Mesenchymal stem cell (in vitro differentiated cells and primary cell): ENCODE results near the gene SLC11A2.

ENCODE experiments used
- DNase-seq: peaks from one replicate; pipeline ENCODE4 v3.0.0-alpha.2; 2013
- H2AFZ ChIP-seq: one replicate; pipeline ENCODE4 v1.6.1; 2013; ENCODE audit warnings: low read depth, mild to moderate bottlenecking, control low read depth, inconsistent platforms, low read length, moderate library complexity
- H2AK5ac ChIP-seq: 2 replicates; pipeline ENCODE4 v1.6.1; 2013; ENCODE audit warnings: low read length, moderate library complexity, mild to moderate bottlenecking, inconsistent platforms; ENCODE audit not compliant: severe bottlenecking
- H2BK120ac ChIP-seq: one replicate; pipeline ENCODE4 v1.6.1; 2013; ENCODE audit warnings: low read depth, mild to moderate bottlenecking, inconsistent platforms, low read length, moderate library complexity
- H2BK12ac ChIP-seq, 2 experiments: one replicate each; pipeline ENCODE4 v1.6.1; 2013; ENCODE audit warnings: inconsistent platforms in 2 of 2, low read length in 2 of 2, mild to moderate bottlenecking in 2 of 2, moderate library complexity in 2 of 2, control low read depth in 1 of 2
- H2BK15ac ChIP-seq: one replicate; pipeline ENCODE4 v1.6.1; 2013; ENCODE audit warnings: mild to moderate bottlenecking, low read depth, inconsistent platforms; ENCODE audit not compliant: poor library complexity, severe bottlenecking
- H2BK5ac ChIP-seq: 2 replicates; pipeline ENCODE4 v1.6.1; 2013; ENCODE audit warnings: low read depth, mild to moderate bottlenecking, low read length, control low read depth, inconsistent platforms; ENCODE audit not compliant: poor library complexity, severe bottlenecking
- H3K14ac ChIP-seq, 2 experiments: one replicate each; pipeline ENCODE4 v1.6.1; 2013; ENCODE audit warnings: inconsistent platforms in 2 of 2, low read length in 2 of 2, control low read depth in 1 of 2, mild to moderate bottlenecking in 1 of 2, moderate library complexity in 1 of 2
- H3K18ac ChIP-seq, 2 experiments: one replicate each; pipeline ENCODE4 v1.6.1; 2013; ENCODE audit warnings: inconsistent platforms in 2 of 2, low read length in 2 of 2, control low read depth in 1 of 2, low read depth in 1 of 2, mild to moderate bottlenecking in 1 of 2
- H3K23ac ChIP-seq, 2 experiments: one replicate each; pipeline ENCODE4 v1.6.1; 2013; ENCODE audit warnings: inconsistent platforms in 2 of 2, low read length in 2 of 2, mild to moderate bottlenecking in 2 of 2, moderate library complexity in 2 of 2, control low read depth in 1 of 2
- H3K27ac ChIP-seq: 2 replicates; pipeline ENCODE4 v1.5.1; 2013; ENCODE audit warnings: mild to moderate bottlenecking, moderate library complexity, low read length, control low read depth, inconsistent platforms; ENCODE audit not compliant: poor library complexity, severe bottlenecking
- H3K27me3 ChIP-seq, 2 experiments: 2 replicates each; pipeline versions ENCODE4 v1.6.1 to v1.7.0; 2013; ENCODE audit warnings: low read length in 2 of 2, mild to moderate bottlenecking in 2 of 2, moderate library complexity in 2 of 2, control low read depth in 1 of 2, inconsistent platforms in 1 of 2; ENCODE audit not compliant: control insufficient read depth in 1 of 2, insufficient read depth in 1 of 2
- H3K36me3 ChIP-seq, 2 experiments: 2 replicates each; pipeline versions ENCODE4 v1.6.1 to v1.7.0; 2013; ENCODE audit warnings: low read length in 2 of 2, control low read depth in 1 of 2, inconsistent platforms in 1 of 2, low read depth in 1 of 2, mild to moderate bottlenecking in 1 of 2; ENCODE audit not compliant: insufficient read depth in 2 of 2, control insufficient read depth in 1 of 2
- H3K4ac ChIP-seq, 2 experiments: one replicate each; pipeline ENCODE4 v1.6.1; 2013; ENCODE audit warnings: inconsistent platforms in 2 of 2, low read length in 2 of 2, mild to moderate bottlenecking in 2 of 2, moderate library complexity in 2 of 2, control low read depth in 1 of 2, low read depth in 1 of 2
- H3K4me1 ChIP-seq: 2 replicates; pipeline ENCODE4 v1.6.1; 2013; ENCODE audit warnings: low read depth, low read length, control low read depth; ENCODE audit not compliant: control insufficient read depth, insufficient read depth
- H3K4me2 ChIP-seq: 2 replicates; pipeline ENCODE4 v1.6.1; 2013; ENCODE audit warnings: low read length, mild to moderate bottlenecking, inconsistent platforms; ENCODE audit not compliant: poor library complexity, severe bottlenecking
- H3K4me3 ChIP-seq, 2 experiments: 2 replicates each; pipeline versions ENCODE4 v1.5.1 to v1.7.0; 2013; ENCODE audit warnings: low read length in 2 of 2, mild to moderate bottlenecking in 2 of 2, control low read depth in 1 of 2, low read depth in 1 of 2; ENCODE audit not compliant: insufficient read depth in 1 of 2
- H3K79me1 ChIP-seq: replicated peaks from 2 replicates; pipeline ENCODE4 v1.6.1; 2013; ENCODE audit warnings: mild to moderate bottlenecking, control low read depth, low read length, inconsistent platforms; ENCODE audit not compliant: poor library complexity, severe bottlenecking
- H3K9ac ChIP-seq: 2 replicates; pipeline ENCODE4 v1.7.0; 2013; ENCODE audit warnings: mild to moderate bottlenecking, low read length, moderate library complexity
- H3K9me3 ChIP-seq: 2 replicates; pipeline ENCODE4 v1.7.0; 2013; ENCODE audit warnings: mild to moderate bottlenecking, low read length; ENCODE audit not compliant: control insufficient read depth
- H4K8ac ChIP-seq: one replicate; pipeline ENCODE4 v1.6.1; 2013; ENCODE audit warnings: inconsistent platforms, mild to moderate bottlenecking, low read length, moderate library complexity
- H4K91ac ChIP-seq: one replicate; pipeline ENCODE4 v1.6.1; 2013; ENCODE audit warnings: mild to moderate bottlenecking, low read length, inconsistent platforms
- WGBS: methylation state at CpG from one replicate; pipeline ENCODE4 v1.1.7; 2013; ENCODE audit warnings: mixed read lengths; 5-methylcytosine and 5-hydroxymethylcytosine counted together

The SLC11A2 gene

GRCh38 chr12:51020448-51021182, 5.6 kb downstream of the SLC11A2 start:
- Histone ChIP-seq H3K4me3 (no peak overlapping the region), H3K4me1 (peaks cover 8% of the 10 kb centered on the region), H3K9me3 (no peaks in the 10 kb centered on the region), H3K9ac (no peak overlapping the region), H3K14ac (no peak overlapping the region), H2BK12ac (no peak overlapping the region), H2AFZ (no peak overlapping the region), H3K27me3 (no peaks in the 10 kb centered on the region), H3K4ac (no peak overlapping the region), H3K18ac (no peak overlapping the region), H3K23ac (no peak overlapping the region), H2BK120ac (no peak overlapping the region), H2BK5ac (no peak overlapping the region), H3K4me2 (no peak overlapping the region), H3K36me3 (no peaks in the 10 kb centered on the region), H3K27ac (no peak overlapping the region), H2BK15ac (no peak overlapping the region), H4K8ac (no peak overlapping the region), H2AK5ac (no peak overlapping the region), H4K91ac (no peak overlapping the region), H3K79me1 (peaks cover 8% of the 10 kb centered on the region)
- 97% methylated on average over 3 of the region's 7 CpGs for WGBS
- no peak for DNase-seq

GRCh38 chr12:51019927-51020326, 6.3 kb downstream of the SLC11A2 start:
- no peak overlapping the region for H4K8ac ChIP-seq
- no peak overlapping the region for H2BK5ac ChIP-seq
- no peak overlapping the region for H2AK5ac ChIP-seq
- no peak overlapping the region for H2AFZ ChIP-seq
- no peak overlapping the region for H3K14ac ChIP-seq
- no peaks in the 10 kb centered on the region for H3K27me3 ChIP-seq
- no peak overlapping the region for H4K91ac ChIP-seq
- H3K23ac ChIP-seq: no peak overlapping the region
- WGBS: no CpG with 5 or more reads among the region's 2 CpGs
- H3K79me1 ChIP-seq: peaks cover 8% of the 10 kb centered on the region
- H3K27ac ChIP-seq: no peak overlapping the region
- H3K4me3 ChIP-seq: no peak overlapping the region
- H3K4me1 ChIP-seq: peaks cover 8% of the 10 kb centered on the region
- H3K18ac ChIP-seq: no peak overlapping the region
- no peak overlapping the region for H2BK120ac ChIP-seq
- H3K4me2 ChIP-seq: no peak overlapping the region
- H2BK12ac ChIP-seq: no peak overlapping the region
- H3K9me3 ChIP-seq: no peaks in the 10 kb centered on the region
- no peak for DNase-seq
- no peak overlapping the region for H3K9ac ChIP-seq
- H3K36me3 ChIP-seq: no peaks in the 10 kb centered on the region
- H2BK15ac ChIP-seq: no peak overlapping the region
- no peak overlapping the region for H3K4ac ChIP-seq

GRCh38 chr12:51018956-51019355, 7.2 kb downstream of the SLC11A2 start:
- Histone ChIP-seq H3K4me3 (no peak overlapping the region), H2AFZ (no peak overlapping the region), H2BK5ac (no peak overlapping the region), H3K27me3 (no peaks in the 10 kb centered on the region), H3K4ac (no peak overlapping the region), H3K36me3 (no peaks in the 10 kb centered on the region), H2AK5ac (no peak overlapping the region), H3K27ac (no peak overlapping the region), H2BK12ac (no peak overlapping the region), H3K4me2 (no peak overlapping the region), H3K9ac (no peak overlapping the region), H2BK15ac (no peak overlapping the region), H3K23ac (no peak overlapping the region), H3K18ac (no peak overlapping the region), H2BK120ac (no peak overlapping the region), H4K91ac (no peak overlapping the region), H4K8ac (no peak overlapping the region), H3K9me3 (no peaks in the 10 kb centered on the region), H3K14ac (no peak overlapping the region), H3K79me1 (peaks cover 8% of the 10 kb centered on the region), H3K4me1 (peaks cover 4% of the 10 kb centered on the region)
- no peak for DNase-seq
- WGBS: 100% methylated on average over 1 of the region's 2 CpGs

GRCh38 chr12:51017452-51017851, 8.7 kb downstream of the SLC11A2 start:
- Histone ChIP-seq H2BK5ac (no peak overlapping the region), H3K27ac (no peak overlapping the region), H2BK120ac (no peak overlapping the region), H2AFZ (no peak overlapping the region), H3K14ac (no peak overlapping the region), H3K23ac (no peak overlapping the region), H3K4me3 (no peak overlapping the region), H2AK5ac (no peak overlapping the region), H2BK12ac (no peak overlapping the region), H3K4ac (no peak overlapping the region), H3K9ac (no peak overlapping the region), H2BK15ac (no peak overlapping the region), H3K36me3 (no peaks in the 10 kb centered on the region), H3K9me3 (no peaks in the 10 kb centered on the region), H3K18ac (no peak overlapping the region), H4K8ac (no peak overlapping the region), H3K79me1 (peaks cover 11% of the 10 kb centered on the region), H4K91ac (no peak overlapping the region), H3K27me3 (no peaks in the 10 kb centered on the region), H3K4me1 (peaks cover 5% of the 10 kb centered on the region), H3K4me2 (no peak overlapping the region)
- no peak for DNase-seq
